NCI-H524 treated with DMSO at 0.1 percent for 48 hours (cell line): ENCODE results near the gene PRKAB2.
"Not testable (repeated sequence)": the region's sequence is repeated elsewhere in the genome, so short reads cannot be mapped to it uniquely, and the experiment has no call there.

Source experiments
- DNase-seq: peaks from one replicate; lab custom pipeline; 2025; lab: John Stamatoyannopoulos, UW

The PRKAB2 gene

DNA sequence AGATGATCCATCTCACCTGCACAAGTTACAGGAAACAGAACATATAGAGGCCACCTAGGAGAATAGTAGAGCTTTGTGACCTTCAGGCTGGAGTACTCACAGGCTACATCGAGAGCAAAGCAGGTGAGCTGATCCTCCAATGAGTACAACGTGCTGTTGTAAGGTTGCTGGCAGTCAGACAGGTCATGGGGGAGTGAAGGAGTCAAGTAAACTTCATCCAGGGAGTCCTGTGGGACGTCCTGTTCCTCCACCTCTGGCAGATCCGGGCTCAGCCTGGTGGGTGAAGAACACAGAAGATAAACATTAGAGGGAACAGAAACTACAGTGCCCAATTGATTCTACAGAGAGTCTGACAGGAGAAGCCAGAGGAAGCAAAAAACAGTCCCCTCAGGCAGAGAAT lies 62.5 kb downstream of the PRKAB2 start:
- no peak for DNase-seq

DNA sequence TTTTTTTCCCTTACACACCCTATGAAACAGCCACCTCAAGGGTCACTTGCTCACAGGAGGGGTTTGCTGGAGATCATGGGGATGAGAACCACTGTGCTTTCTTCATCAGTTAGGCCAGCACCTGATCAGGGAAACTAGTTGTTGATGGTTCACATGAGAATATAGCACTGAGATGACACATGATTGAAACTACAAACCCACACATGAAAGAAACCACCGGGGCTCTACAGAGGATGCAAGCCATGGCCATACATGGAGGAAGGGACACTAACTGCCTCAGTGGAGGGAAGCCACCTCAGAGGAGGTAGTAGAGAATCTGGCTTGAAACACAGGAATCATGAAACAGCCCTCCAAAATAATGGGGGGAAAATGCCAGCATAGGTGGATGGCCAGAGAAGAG lies 63.2 kb downstream of the PRKAB2 start:
- no peak for DNase-seq

DNA sequence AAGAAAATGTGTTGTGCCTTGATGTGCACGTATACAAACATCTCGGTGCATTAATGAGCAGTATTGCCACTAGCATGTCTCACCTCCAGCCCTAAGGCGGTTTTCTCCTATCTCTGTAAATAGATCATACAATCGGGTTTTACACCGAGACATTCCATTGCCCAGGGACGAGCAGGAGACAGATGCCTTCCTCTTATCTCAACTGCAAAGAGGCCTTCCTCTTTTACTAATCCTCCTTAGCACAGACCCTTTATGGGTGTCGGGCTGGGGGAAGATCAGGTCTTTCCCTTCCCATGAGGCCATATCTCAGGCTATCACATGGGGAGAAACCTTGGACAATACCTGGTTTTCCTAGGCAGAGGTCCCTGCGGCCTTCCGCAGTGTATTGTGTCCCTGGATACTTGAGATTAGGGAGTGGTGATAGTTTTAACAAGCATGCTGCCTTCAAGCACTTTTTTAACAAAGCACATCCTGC lies 65.8 kb downstream of the PRKAB2 start:
- DNase-seq: not testable (repeated sequence)

DNA sequence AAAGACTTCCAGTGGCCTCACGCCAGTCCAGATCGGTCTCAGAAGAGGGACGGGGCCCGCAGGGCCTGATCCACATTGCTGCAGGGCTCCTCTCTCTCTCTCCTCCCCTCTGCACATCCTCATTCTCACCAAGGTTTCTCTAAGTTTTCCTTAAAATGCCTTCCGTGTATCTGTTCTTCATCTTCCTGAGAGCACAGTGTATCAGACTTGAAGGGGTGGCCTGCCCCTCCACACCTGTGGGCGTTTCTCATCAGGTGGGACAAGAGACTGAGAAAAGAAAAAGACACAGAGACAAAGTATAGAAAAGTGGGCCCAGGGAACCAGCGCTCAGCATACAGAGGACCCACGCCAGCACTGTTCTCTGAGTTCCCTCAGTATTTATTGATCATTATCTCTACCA lies 66.4 kb downstream of the PRKAB2 start:
- DNase-seq: no peak
